GM23248 (cell line): ENCODE data around the gene GPR27.

Experiments used
- EZH2 ChIP-seq: fragments of 200-600 bp; sonication (generic); IDR thresholded peaks from 2 replicates; pipeline ENCODE4 v1.6.1; 2018; ENCODE audit warnings: antibody characterized with exemption, mild to moderate bottlenecking; ENCODE audit not compliant: insufficient read depth, poor library complexity, severe bottlenecking
- EZH2phosphoT487 ChIP-seq: fragments of 200-600 bp; sonication (generic); IDR thresholded peaks from 2 replicates; pipeline ENCODE4 v1.6.1; 2018; ENCODE audit warnings: antibody characterized with exemption, moderate library complexity, mild to moderate bottlenecking, low read depth; ENCODE audit not compliant: insufficient read depth

GRCh38 chr3:71725271-71725991 lies 28.2 kb upstream of the GPR27 start, which contains the start of gene EIF4E3:
- TF ChIP-seq EZH2 (no peak), EZH2phosphoT487 (no peak)
